ENCODE results near the gene CHN2.

The CHN2 gene

GRCh38 chr7:29370531-29371314 is 176.1 kb downstream of the CHN2 start:
- no peak for DNase-seq

DNA sequence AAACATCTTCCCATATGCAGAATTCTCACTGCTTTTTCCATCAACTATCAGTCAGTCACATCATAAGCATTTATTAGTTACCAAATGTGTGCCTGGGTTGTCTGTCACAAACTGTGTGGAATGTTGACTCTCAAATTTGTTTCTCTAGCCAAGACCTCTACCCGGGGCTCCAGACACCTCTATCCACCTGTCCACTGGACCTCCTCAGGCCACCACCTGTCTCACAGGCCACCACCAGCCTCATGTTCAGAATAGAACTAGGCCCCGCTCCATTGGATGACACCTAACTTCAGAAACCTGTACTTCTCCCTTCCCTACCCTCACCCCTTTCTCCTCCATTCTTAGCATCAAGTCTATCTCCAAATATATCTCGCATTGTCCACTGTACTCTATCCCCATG is 176.9 kb downstream of the CHN2 start:
- no peak for DNase-seq

DNA sequence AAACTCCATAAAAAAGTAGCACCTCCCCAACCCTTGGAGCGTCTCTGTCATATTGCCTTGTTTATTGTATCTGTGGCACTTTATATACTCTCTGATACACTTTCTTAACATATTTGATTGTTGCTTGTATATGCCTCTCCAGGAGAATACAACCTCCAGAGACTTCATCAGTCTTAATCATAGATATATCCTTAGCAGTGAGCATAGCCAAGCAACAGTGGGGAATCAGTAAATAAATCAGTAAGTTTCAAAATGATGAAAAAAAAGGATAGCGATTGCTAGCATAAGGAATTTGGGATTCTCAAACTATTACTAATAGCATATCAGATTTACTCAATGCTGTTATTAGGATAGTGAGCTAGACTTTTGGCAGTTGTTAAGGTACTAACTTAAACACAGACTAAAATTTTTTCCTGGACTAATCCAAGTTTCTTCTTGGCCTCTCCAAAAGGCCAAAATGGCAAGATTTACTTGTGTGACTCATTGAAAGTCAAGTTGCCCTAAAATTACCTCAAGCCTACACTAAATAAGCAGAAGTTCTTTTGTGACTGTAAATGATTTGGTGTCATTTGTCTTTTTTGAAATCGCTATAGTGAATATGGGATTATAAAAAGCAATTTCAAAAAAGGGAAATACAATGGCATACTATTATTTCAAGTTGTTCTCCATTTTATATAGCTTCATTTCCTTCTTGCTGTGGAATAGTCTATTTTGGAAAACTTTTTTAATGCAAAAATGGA is 177.9 kb downstream of the CHN2 start:
- DNase-seq, result no peak

- DNase-seq, result peak; percentile 17
These were observed 181.3 kb downstream of the CHN2 start for GRCh38 chr7:29375641-29376562.

DNA sequence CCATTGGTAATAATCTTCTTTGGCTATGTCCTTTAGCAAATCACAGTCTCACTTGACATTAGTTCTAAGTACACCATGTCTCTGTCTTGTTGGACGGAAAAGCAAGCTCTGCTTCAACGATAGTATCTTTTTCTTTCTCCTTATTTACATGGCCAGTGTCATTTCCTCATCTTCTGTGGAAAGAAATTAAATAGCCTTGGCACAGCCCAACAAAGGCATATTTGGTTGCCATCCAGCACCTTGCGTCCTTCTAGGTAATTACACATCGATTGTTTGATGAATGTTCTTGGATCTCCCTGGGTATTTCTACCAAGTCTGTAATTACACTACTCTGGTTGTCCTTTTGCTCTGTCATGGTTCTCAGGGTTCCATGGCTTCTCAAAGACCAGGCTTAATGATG is 183.1 kb downstream of the CHN2 start:
- peak; percentile 23 for DNase-seq

- no peak for DNase-seq
These were observed 185.0 kb downstream of the CHN2 start for GRCh38 chr7:29379551-29379950.

GRCh38 chr7:29381206-29382094 is 186.9 kb downstream of the CHN2 start:
- no peak for DNase-seq

GRCh38 chr7:29384277-29384676 is 189.7 kb downstream of the CHN2 start:
- DNase-seq, result no peak

DNA sequence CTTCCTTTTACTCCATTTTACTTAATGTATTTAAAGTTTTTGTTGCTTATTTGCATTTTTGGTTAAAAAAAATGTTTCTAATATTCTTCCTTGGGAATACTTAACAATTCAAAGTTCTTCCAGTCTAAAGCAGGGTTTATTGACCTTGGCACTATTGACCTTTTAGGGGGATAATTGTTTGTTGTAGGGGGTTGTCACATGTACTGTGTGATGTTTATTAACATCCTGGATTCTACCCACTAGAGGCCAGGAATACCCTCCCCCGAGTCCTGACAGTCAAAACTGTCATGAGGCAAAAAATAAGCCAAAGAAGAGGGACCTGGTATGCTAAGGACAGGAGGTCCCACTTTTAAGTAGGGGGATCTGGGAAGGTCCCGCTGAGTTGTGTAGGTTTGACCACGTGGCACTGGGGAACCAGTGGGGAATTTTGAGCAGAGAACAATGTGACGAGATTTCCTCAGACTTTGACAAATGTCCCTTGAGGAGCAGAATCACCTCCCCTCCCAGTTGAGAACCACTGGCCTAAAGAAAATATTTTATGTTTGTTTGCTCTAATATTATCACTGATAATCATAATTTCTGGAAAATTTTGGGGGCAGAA is 190.7 kb downstream of the CHN2 start:
- no peak for DNase-seq

- peak; percentile 59 for DNase-seq
These were observed 191.7 kb downstream of the CHN2 start for GRCh38 chr7:29386196-29386765.

DNA sequence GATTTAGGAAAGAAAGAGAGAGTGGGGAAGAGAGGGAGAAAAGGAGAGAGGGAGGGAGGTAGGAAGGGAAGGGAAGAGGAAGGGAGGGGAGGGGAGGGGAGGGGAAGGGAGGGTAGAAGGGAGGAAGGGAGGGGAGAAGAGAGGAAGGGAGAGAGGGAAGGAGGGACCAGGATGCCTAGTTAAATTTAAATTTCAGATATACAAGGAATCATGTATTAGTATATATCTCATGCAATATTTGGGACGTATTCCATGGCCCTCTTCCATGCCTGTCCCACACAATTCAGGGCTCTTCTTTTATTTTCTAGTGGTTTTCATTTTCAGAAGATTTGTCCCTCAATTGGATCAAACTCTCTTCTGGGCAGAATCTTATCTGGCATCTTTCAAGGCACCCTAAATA is 196.7 kb downstream of the CHN2 start:
- DNase-seq, result no peak

DNA sequence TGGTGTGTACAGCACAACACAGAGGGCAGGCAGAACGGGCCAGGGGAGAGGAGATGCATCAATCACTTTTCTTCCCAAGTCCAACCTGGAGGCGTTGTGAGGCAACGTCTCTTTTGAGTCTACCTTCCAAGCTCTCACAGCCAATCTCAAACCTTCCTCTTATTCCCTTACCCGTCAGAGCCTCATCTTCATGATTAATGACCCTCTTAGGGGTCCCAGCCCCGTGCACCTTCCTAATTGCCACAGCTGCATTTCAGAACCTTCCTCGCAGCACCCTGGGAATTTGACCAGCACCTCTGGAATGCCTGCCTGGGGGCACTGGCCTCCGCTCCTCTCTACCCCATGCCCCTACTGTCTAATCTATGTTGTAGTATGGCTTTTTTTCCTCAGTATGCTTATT is 199.7 kb downstream of the CHN2 start:
- DNase-seq, result no peak

GRCh38 chr7:29396563-29396962 is 202.0 kb downstream of the CHN2 start:
- DNase-seq, result no peak

GRCh38 chr7:29397398-29397797 is 202.8 kb downstream of the CHN2 start:
- DNase-seq, result no peak

- no peak for DNase-seq
These were observed 203.4 kb downstream of the CHN2 start for GRCh38 chr7:29398011-29398410.

DNA sequence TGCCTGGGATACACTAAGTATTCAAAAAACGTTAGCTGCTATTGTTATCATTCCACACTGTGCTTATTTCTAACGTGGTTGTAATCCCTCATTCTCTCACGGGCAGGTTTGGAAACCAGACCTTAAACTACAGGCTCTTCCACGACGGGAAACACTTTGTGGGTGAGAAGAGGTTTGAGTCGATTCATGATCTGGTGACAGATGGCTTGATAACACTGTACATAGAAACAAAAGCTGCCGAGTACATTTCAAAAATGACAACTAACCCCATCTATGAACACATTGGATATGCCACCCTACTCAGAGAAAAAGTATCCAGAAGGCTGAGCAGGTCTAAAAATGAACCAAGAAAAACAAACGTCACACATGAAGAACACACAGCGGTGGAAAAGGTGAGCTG is 205.9 kb downstream of the CHN2 start:
- DNase-seq, result no peak

- DNase-seq, result no peak
These were observed 207.2 kb downstream of the CHN2 start for GRCh38 chr7:29401769-29402168.

- DNase-seq, result no peak
These were observed 211.3 kb downstream of the CHN2 start for GRCh38 chr7:29405891-29406290.

DNA sequence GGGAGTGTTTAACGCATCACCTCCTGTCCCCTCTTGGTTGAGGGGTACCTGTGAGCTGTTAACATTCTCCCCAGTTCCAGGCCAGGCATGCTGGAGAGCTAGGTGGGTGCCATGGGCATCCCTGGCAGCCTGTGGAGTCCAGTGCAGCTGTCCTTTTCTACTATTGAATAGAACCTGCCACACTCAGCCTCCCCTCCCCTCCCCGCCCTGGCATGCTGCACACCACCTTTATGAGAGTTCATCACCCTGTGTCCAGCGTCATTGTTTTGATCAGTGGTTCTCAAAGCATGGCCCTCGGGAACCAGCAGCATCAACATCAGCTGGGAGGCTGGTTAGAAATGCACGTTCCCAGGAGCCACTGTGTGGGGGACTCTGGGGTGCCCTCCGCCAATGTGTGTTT is 211.8 kb downstream of the CHN2 start:
- no peak for DNase-seq

DNA sequence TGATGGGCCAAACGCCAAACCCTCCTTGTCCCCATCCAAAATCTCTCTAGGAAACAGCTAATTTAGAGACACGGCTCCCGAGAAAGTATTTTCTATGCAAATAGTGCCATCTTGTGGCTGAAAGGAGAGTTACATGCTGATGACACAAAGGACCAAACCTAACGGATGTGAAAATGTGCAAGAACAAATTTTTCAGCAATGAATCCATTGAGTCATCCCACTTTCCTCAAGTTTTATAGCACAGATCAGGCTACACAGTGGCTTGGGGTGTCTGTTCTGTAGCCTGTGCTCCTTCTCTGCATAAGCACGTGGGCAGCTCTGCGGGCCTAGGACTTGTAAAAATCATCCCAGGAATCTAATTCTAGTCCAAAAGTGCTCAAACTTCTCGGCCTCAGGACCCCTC is 214.3 kb downstream of the CHN2 start:
- DNase-seq, result peak; percentile 23

DNA sequence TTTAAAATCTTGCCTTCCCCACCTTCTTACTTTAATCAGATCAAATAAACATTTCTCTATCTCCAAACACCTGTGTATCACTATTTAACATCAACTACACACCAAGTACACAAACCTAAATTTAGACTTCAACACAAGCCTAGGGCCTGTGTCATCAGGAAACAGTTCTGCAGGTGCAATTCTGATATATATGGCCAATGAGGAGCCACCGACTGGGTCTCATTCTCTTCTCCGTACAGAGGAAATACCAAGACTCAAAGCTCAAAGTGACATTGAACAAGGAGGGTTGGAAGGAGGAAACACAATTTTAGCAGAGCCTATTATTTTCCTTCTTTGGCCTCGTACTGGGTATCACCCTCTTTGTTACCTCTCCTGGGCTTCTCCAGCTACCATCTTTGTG is 216.4 kb downstream of the CHN2 start:
- DNase-seq, result no peak

DNA sequence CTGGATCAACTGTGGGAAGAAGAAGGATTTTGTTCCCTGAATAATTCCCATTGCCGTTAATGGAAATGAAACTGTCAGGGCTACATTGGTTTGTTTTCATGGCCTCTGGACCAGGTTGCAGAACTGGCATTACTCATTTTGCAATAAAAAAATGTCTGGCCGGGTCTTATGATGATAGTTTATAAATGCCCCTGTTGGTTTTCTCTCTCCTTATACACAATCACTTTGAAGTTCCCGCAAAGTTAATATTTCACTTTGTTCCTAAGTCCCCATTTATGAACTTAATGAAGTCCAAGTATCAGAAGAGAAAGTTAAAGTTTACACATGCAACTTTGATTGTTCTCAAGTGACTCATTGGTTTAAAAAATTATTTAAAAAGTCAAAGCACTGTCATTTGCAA is 218.3 kb downstream of the CHN2 start:
- DNase-seq, result no peak
